ENCODE results near the gene CARD19. TPM values are rescaled to one million over a fixed set of nuclear protein-coding genes. Genes with fewer than 3 reads are reported as not detected.

CARD19 gene
- total RNA-seq, 4 donors from 2014 or later = 16.2 to 37.8 (median 29.0) TPM

DNA sequence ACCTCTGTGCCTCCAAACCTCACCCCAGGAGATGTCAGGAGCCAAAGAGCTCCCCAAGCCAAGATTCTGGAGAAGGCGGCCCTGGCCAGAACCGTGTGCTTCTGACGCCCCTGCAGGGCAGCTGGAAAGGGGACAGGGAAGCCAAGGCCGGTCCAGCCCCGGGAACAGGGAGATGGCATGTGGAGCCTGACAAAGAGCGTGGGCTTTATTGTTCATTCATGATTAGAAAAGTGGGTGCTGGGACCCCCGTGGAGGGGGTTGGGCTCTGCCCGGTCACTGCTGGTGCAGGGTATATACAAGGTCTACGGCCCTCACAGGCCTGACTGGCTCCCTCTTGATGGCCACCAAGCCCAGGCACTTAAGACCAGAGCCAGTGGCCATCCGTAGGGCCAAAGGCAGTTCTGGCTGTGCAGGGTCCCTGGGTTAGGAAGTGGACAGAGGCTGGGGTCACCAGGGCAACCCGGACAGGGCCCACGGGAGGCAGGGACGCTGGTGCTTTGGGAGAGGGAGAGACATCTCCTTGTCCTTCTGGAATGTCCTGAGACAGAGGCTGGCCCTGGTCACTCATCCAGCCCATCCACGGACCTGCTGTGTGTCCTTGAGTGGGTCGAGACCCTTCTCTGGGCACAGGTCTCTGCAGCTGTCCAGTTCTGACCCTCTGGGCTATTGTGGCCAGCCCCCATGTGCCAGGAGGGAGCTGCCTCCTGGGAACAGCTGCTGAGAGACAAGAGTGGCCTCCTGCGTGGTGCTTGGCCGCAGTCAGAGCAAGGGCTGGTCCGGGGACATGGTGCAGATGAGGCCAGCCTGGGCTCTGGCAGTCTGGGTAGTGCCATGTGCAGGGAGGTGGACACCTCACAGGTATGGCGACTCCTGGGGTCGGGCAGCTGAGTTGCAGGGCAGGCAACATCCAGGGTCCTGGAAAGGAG is 25.6 kb downstream of the CARD19 start:
- Histone ChIP-seq H3K27me3 (no peaks in the 10 kb centered on the region), H3K27ac (peak overlapping the region in 1 of 4 donors; percentile 81), H3K4me3 (no peak overlapping the region), H3K36me3 (peaks cover 6 to 46% (median 7%) of the 10 kb centered on the region in 3 donors), H3K9me3 (no peaks in the 10 kb centered on the region), H3K4me1 (peaks cover 11 to 47% (median 25%) of the 10 kb centered on the region in 3 donors)
- WGBS, 2 donors = 76 to 80% methylated on average over 10 of the region's 20 CpGs
- DNase-seq = no peak
- intact Hi-C loops (cut with DNase I) = no loop called here
- TF ChIP-seq, protein P1, sequence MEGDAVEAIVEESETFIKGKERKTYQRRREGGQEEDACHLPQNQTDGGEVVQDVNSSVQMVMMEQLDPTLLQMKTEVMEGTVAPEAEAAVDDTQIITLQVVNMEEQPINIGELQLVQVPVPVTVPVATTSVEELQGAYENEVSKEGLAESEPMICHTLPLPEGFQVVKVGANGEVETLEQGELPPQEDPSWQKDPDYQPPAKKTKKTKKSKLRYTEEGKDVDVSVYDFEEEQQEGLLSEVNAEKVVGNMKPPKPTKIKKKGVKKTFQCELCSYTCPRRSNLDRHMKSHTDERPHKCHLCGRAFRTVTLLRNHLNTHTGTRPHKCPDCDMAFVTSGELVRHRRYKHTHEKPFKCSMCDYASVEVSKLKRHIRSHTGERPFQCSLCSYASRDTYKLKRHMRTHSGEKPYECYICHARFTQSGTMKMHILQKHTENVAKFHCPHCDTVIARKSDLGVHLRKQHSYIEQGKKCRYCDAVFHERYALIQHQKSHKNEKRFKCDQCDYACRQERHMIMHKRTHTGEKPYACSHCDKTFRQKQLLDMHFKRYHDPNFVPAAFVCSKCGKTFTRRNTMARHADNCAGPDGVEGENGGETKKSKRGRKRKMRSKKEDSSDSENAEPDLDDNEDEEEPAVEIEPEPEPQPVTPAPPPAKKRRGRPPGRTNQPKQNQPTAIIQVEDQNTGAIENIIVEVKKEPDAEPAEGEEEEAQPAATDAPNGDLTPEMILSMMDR (IDR thresholded peaks at IDR 0.05) = no peak
- TF ChIP-seq POLR2A (IDR thresholded peaks at IDR 0.05) = no peak

DNA sequence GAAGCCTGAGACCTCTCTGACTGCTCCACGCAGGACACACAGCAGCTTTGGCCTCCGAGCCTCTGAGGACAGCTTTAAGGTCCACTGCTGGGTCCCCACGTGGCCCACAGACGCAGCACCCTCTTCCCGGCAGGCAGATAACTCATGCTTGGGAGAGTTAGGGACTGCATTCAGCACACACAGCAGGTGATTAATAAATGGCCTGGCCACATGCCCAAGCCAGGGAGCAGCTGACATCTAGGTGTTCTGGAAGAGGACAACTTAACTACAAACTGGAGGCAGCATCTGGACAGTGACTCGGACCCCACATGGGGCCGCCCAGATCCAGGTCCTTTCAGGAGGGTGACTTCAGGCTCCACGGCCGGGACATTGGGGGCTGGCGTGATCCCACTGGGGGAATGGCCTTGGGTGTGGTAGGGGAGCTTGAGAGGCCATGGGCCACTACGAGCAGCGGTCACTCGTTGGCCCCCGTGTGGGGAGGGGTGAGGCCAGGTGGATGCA is 26.8 kb downstream of the CARD19 start:
- Histone ChIP-seq H3K27ac (no peak overlapping the region), H3K9me3 (no peaks in the 10 kb centered on the region), H3K27me3 (no peaks in the 10 kb centered on the region), H3K4me3 (no peak overlapping the region), H3K36me3 (peaks cover 6 to 46% (median 7%) of the 10 kb centered on the region in 3 donors), H3K4me1 (peaks cover 22 to 57% (median 37%) of the 10 kb centered on the region in 3 donors)
- intact Hi-C loops (cut with DNase I) = no loop called here
- WGBS, 2 donors = 85% methylated on average over 6 of the region's 14 CpGs; no CpG with 5 or more reads in 1 of the 2 donors
- no peak for DNase-seq
- TF ChIP-seq, protein P1 (IDR thresholded peaks at IDR 0.05) = no peak
- TF ChIP-seq POLR2A (IDR thresholded peaks at IDR 0.05) = no peak

DNA sequence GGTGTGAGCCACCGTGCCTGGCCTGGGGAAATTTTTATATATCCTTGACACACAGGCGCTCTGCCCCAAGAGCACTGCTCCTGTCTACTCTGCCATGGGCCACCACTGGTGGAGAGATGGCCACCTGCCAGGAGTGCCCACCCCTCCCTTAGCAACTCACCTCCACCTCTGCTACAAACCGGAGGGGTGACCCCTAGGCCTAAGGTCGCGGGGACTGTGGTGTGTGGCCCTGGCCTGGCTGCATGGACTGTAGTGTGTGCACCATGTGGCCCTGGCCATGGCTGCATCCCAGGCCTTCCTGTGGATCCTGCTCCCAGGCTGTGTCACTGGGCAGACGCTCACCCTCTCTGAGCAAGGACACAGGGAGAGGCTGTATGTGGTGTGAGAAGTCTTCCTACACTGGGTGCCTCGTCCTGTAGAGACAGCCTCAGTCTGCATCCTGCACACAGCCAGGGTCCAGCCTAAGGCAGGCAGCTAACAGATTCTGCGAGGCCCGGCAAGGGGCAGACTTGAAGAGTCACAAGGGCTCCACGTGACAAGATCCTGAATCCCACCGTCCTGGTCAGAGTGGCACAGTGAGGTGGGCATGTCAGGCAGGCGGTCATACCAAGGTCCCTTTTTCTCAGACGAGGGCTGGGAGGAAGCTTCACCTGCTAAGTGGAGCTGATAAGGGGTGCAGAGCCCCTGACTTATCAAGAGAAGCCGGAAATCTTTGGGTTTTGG is 27.7 kb downstream of the CARD19 start:
- H3K27me3 ChIP-seq = no peaks in the 10 kb centered on the region
- DNase-seq = no peak
- peaks cover 29 to 66% (median 46%) of the 10 kb centered on the region in 3 donors for H3K4me1 ChIP-seq

DNA sequence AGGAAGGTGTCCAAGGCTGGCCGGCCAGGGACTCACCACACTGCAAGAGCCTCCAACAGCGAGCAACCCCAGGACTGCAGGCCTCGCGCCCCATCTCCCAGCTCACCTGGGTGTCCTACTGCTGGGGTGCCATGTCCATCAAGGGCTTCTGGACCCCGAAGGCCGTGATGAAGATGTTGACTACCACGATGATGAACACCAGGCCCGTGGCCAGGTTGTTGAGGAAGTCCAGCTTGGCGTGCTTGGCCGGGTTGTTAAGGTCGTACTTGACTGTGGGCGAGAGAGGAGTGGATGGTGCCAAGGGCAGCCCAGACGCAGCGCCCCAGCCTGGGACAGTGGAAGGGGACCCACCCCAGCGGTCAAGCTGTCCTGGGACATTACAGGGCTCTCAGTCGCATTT is 28.8 kb downstream of the CARD19 start:
- WGBS, 2 donors = 83% methylated on average over 8 of the region's 16 CpGs; no CpG with 5 or more reads in 1 of the 2 donors
- intact Hi-C loops (cut with DNase I) = no loop called here
- TF ChIP-seq, protein P1 (IDR thresholded peaks at IDR 0.05) = no peak
- TF ChIP-seq POLR2A (IDR thresholded peaks at IDR 0.05) = no peak

More for the DNA sequence above, 27.7 kb downstream of the CARD19 start:
- no peak for TF ChIP-seq POLR2A (IDR thresholded peaks at IDR 0.05)
- TF ChIP-seq, protein P1 (IDR thresholded peaks at IDR 0.05) = no peak
- WGBS, 2 donors = 79 to 87% methylated on average over 4 to 5 of the region's 14 CpGs
- Histone ChIP-seq H3K27ac (no peak overlapping the region), H3K9me3 (no peaks in the 10 kb centered on the region), H3K36me3 (peaks cover 6 to 46% (median 7%) of the 10 kb centered on the region in 3 donors), H3K4me3 (no peak overlapping the region)
- intact Hi-C loops (cut with DNase I) = no loop called here

More for the DNA sequence above, 28.8 kb downstream of the CARD19 start:
- no peak overlapping the region for H3K27ac ChIP-seq
- peaks cover 6 to 46% (median 7%) of the 10 kb centered on the region in 3 donors for H3K36me3 ChIP-seq
- no peaks in the 10 kb centered on the region for H3K9me3 ChIP-seq
- peaks cover 40 to 66% (median 51%) of the 10 kb centered on the region in 3 donors for H3K4me1 ChIP-seq
- no peak overlapping the region for H3K4me3 ChIP-seq
- H3K27me3 ChIP-seq = no peaks in the 10 kb centered on the region
- DNase-seq = no peak
